ENCODE measurements around the gene BRMS1L.

The BRMS1L gene

DNA sequence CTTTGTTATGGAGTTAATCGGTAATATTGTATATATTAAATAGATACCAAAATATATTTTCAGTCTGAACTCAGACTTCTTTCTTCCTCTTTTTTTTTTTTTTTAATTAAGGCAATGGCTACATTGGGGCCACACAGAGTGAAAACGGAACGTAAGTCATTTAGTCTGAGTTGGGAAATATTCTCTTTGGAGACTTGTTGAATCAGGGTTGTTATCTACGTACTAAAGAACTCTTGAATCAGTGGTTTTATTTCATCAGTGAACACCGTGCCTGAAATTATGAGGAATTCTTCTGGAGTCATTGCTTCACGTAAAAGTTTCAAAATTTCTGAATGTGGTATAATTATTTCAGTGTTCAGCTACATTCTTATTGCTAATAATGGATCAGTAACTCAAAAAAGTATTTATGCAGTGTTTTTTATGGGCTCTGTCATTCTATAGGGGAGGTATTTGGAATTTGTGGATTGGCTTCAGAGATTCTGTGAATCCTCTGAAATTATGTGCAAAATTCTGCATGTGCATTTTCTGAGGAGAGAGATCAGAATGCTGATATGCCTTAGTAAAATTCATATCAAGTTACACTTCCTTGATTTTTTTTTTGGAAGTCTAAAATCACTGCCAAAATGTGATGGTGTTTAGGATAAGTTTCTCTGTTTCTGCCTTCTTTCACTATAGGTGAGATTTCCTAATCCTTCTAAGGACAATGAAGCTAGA lies 39.6 kb downstream of the BRMS1L start:
- no peak for DNase-seq (ENCODE audit: low read depth in 1 of 2, low spot score in 1 of 2)

DNA sequence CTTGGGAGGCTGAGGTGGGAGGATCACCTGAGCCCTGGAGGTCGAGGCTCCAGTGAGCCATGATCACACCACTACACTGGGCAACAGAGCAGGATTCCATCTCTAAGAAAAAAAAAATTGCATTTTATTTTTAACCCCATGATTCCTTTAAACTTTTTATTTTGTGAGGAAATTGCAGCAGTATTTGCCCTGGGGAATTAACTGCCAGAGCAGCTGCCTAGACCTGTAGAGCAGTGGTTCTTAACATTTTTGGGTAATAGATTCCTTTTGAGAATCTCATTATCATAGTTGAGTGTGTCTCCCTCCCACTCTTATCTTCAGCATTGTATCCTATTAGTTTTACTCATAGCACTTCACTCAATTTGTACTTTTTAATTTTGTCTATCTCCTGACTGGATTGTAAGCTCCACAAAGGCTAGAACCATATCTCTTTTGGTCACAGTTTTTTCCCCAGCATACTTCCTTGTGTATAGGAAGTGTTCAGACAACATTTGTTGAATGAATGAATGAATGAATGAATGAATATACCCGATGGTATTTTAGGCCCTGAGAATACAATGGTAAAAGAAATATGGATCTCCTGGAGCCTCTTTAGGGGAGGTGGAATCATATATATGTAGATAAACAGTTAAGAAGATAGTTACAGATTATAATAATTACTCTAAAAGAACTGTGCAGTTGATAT lies 40.6 kb downstream of the BRMS1L start:
- no peak for DNase-seq (ENCODE audit: low read depth in 1 of 2, low spot score in 1 of 2)

DNA sequence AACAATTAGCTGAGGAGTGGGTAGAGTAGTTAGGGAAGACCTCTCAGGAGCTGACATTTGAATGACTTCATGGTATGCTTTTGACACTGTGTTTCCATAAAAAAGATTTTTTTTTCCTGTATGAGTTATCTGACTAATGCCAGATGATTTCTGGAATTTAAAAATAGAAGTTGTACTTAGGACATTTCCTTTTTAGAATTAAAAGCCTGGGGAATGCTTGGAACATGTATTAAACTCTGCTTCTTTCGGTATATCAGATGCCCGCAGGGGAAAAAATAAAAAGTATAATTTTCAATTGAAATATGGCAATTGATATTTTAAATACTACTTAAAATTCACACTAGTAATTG lies 41.1 kb downstream of the BRMS1L start:
- no peak for DNase-seq (ENCODE audit: low read depth in 1 of 2, low spot score in 1 of 2)

DNA sequence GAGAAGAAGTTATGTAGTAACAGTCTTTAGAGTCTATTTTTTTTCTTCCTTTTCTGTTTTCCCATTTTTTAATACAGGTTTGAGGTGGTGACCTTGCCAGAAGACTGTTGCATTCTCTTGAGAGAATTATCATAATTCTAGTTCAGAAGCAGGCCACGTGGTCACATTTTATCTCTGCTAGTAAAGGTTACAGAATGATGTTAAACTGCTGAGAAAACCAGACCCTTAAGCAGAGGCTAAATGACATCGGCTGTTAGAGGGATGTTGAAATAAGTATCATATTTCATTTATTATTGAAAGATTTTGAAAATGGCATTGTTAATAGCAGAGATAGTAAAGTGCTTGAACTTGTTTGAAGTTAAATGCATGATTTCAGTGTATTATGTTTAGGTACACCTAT lies 49.2 kb downstream of the BRMS1L start:
- no peak for DNase-seq (ENCODE audit: low read depth in 1 of 2, low spot score in 1 of 2)

DNA sequence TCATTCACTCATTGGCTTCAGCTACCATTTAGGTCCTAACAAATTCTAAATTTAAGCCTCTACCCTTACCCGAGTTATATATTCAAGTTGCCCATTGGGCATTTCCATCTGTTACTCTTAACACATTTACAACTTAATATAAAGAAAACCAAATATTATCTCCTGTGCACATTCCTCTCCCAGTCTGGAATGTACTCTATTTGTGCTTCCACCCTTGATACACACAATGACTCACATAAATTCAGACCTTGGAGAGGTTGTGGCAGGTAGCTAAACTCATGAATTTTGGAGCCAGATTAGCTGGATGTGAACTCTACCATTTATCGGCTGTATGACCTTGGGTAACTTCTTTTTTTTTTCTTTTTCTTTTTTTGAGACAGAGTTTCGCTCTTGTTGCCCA lies 51.1 kb downstream of the BRMS1L start:
- DNase-seq (ENCODE audit: low read depth in 1 of 2, low spot score in 1 of 2): no peak

DNA sequence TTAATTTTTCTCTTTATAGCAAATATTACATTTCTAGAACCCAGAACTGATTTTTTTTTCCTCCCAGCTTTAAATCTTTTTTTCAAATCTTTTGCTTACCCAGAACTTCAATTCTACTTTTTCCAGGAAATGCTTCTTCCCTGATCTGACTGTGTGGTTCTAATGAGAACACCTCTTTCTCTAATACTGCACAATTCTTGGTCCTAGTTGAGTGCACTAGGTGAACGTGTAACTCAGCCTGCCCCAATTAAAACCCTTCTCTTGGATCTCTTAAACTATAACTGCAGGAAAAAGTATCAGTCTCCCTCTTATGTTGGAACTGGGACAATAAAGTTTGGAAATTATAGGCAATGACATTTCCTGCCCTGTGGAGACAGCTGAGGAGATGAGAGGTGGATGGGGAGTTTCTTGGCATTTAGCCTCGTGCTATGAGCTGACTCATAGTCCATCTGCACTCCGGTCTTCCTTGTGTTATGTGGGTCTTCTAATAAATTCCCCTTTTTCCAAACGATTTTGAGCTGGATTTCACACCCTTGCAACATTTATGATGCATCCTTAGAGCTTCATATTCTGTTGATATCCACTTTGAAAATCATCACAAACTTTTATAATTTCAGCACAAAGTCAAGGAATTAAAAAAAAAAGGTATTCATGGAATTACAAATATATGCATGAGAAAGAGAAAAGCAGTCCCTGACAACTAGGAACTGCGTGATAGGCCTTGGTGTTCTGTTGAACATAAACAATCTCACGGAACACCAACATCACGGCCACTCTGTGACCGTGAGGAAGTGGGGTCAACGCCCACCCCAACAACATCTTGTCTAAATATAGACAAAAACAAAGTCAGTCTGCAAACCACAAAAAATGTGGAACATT lies 52.4 kb downstream of the BRMS1L start:
- DNase-seq (ENCODE audit: low read depth in 1 of 2, low spot score in 1 of 2): no peak

DNA sequence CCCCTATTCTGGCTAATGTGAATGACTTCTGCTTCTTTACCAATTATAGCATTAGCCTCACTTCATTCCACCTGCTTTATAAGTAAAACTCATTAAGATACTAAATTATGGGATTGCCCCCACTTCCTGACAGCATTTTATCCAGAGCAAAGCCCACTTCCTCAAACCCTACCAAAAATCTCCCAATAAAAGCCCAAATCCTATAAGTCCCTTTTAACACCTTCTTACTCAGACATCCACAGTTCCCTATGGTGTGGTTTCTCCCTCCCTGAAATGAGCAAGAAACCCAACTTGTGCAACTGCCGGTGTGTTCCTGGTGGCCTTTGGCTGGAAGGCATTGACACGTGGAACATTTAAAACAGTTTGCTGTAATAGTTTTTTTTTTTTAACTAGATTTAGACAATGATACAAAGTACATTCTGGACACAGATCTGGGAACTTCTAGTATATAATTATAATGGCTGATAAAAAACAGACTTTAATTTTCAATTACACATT lies 53.1 kb downstream of the BRMS1L start:
- DNase-seq (ENCODE audit: low read depth in 1 of 2, low spot score in 1 of 2): no peak

DNA sequence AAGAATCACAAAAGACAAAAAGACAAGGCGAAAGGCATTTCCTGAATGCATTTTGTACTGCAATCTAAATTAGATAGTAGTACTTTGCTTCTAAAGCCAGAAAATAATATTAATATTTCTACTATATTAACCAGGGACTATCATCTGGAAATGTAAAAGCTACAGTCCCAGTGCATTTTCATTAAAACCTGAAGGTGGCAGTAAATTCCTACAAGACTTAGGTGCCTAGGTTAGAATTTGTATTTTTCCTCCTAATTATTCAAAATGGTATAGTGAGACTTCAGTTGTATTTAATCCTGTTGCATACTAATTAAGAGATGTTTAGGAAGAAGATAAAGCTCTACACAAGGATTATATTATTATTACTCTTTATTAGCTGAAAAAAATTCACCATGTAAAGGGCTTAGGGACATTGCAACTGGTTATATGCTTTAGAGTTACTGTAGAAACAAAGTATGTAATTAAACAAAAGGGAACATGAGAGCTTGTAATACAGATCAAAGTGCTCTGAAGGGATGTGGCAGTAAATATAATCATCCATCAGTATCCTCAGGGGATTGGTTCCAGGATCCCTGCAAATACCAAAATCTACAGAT lies 53.6 kb downstream of the BRMS1L start:
- no peak for DNase-seq (ENCODE audit: low read depth in 1 of 2, low spot score in 1 of 2)

DNA sequence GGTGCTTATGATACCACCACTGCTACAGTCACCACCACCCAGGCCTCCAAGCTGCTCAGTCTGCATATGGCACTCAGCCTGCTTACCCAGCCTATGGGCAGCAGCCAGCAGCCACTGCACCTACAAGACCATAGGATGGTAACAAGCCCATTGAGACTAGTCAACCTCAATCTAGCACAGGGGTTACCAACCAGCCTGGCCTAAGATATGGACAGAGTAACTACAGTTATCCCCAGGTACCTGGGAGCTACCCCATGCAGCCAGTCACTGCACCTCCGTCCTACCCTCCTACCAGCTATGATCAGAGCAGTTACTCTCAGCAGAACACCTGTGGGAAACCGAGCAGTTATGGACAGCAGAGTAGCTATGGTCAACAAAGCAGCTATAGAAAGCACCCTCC lies 55.1 kb downstream of the BRMS1L start:
- no peak for DNase-seq (ENCODE audit: low read depth in 1 of 2, low spot score in 1 of 2)

DNA sequence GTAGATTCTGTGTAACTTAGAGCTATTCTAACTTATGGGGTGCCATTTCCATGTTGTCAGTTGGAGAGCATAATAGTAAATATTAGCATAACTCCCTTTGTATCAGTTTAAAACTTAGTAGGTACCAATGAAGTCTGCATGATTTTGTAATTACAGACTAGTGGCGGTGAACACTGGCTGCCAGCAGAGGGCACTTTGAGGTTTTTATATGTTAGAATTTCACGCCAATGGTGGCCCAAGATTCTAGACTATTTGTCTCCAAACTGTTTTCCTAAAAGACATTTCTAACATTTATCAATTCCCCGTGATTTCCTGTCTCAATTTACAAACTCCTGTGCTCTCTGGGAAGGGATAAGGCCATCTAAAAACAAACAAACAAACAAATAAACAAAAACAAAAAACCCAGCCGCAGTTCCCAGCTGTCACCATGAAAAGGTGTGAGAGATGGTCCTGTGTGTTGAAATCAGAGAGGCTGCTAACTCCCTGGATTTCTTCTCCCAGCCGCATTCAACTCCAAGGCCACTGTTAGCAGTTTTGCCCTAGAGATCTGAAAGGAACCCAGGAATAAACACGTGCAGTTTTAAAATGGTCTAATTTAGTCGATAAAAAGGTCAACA lies 57.6 kb downstream of the BRMS1L start:
- peak in 1 of 2 donors; percentile 7 for DNase-seq (ENCODE audit: low read depth in 1 of 2, low spot score in 1 of 2)

DNA sequence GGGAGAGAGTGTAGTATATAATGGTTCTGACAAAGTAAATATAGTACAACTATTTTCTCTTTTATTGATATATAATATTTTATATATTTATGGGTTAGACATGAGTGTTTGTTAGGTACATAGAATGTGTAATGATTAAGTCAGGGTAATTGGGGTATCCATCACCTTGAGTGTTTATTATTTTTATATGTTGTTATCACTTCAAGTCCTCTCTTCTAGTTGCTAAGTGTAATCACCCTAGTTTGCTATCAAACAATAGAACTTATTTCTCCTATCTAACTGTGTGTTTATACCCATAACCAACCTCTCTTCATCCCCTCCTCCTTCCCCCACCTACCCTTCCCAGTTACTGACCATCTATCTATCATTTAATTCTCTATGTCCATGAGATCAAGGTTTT lies 64.2 kb downstream of the BRMS1L start:
- no peak for DNase-seq (ENCODE audit: low read depth in 1 of 2, low spot score in 1 of 2)

DNA sequence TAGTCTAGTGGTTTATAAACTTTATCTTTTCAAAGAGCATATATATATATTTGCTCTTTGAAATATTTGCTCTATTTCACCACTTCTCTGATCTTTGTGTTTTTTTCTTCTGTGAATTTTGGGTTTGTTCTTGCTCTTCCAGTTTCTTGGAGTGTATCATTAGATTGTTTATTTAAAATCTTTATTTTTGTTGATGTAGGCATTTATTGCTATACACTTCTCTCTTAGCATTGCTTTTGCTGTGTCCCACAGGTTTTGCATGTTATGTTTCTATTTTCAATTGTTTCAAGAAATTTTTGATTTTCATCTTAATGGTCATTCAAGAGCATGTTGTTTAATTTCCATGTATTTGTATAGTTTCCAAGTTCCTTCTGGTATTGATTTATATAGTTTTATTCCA lies 69.1 kb downstream of the BRMS1L start:
- no peak for DNase-seq (ENCODE audit: low read depth in 1 of 2, low spot score in 1 of 2)

DNA sequence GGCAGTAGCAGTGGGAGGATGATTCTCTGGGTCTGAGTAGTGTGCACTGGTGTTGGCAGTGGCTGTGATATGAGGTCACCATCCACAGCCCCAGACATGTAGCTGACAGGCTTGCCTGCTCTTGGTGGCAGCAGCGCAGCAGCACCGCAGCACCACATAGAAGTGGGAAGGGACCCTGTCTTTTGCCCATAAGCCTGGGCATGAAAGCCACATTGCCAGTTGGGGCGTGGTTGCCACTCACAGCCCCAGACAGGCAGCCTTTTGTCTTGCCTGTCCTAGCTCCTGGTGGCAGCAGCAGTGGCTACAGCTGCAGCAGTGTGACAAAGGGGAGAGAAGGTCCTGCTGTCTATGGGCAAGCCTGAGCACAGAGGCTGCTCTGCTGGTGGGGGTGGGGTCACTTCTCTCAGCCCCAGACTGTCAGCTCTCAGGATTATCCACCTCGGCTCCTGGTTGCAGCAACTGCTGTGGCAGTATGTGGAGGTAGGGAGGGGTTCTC lies 71.5 kb downstream of the BRMS1L start:
- no peak for DNase-seq (ENCODE audit: low read depth in 1 of 2, low spot score in 1 of 2)

DNA sequence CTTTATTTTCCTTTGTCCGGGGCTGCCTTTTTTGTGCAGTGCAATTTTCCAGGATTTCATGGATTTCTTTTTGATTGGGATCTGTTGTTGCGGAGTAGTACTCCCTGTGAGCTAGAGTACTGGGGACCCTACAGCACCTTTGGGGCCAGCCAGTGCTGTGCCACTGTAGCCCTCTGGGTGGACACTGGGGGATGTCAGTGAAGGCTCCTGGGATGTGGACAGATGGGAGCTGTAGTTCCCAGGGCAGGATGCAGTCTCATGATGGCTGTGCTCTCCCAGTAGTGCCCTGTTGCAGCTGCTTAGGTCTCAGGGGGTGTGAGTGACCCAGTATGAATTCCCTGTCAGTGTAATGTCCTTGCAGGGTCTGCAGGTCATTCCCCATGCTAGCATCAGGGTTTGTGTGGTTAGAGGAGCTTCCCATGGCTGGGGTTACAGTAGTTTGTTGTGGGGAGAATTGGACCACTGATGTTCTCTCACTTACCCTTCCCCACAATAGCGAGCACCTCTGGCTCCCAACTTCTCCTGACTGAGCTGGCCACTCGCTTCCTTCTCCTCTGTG lies 72.2 kb downstream of the BRMS1L start:
- no peak for DNase-seq (ENCODE audit: low read depth in 1 of 2, low spot score in 1 of 2)

DNA sequence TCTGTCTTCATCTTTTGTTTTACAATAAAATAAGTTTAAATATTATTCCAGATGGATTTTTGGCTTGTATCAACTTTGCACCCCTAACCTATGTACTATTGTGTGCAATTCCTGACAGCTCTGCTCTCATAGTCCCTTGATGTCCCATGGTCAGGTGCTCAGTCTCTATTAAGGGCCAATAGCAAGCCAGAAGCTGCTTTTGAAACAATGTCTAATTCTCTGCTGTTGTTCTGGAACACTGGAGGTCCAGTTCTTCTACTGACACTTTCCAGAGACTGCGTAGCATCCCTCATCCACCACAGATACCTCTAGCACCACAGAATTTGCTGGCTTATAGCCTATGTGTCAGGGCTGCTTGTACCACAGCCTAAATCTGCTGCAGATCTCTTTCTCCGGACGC lies 74.6 kb downstream of the BRMS1L start:
- no peak for DNase-seq (ENCODE audit: low read depth in 1 of 2, low spot score in 1 of 2)

DNA sequence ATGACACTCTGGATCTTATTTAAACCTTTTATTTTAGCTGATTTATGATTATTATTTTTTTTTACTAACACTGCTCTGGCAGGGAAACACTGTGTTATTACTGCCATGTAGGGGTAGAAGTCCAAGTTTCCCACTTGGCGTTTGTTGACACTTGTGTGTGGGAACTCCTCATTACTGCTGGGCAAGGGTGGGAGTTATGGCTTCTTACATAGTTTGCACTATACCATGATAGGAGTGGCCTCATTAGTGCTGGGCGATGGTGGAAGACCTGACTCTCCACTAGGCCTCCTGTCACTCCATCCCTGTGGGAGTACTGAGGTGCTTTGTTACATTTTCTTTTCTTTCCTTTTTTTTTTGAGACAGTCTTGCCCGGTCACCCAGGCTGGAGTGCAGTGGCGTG lies 83.5 kb downstream of the BRMS1L start:
- no peak for DNase-seq (ENCODE audit: low read depth in 1 of 2, low spot score in 1 of 2)

DNA sequence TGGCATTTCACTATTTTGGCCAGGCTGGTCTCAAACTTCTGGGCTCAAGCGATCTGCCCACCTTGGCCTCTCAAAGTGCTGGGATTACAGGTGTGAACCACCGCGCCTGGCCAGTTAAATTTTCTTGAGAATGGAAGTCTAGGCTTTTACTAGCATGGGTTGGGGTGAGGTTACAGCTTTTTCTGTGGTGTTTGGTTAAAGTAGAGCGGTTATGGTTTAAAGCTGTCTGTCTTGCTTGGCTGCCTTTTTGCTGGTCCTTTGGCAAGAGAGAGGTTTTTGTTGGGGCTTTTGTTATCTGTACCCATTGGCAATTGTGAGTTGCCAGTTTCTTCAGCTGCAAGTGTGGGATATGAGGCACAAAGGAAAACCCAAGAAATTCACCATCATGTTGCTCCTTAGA lies 84.1 kb downstream of the BRMS1L start:
- no peak for DNase-seq (ENCODE audit: low read depth in 1 of 2, low spot score in 1 of 2)

DNA sequence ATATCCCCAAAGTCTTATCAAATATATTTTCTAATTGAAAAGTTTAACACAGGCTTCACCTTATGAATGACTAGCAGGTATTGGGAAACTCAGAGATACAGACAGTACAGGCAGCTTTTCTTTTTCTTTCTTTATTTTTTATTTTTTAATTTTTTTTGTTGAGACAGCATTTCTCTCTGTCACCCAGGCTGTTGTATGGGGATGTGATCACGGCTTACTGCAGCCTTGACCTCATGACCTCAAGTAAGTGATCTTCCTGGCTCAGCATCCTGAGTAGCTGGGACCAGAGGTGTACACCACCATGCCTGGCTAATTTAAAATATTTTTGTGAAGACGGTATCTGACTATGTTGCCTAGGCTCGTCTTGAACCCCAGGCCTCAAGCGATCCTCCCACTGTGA lies 85.0 kb downstream of the BRMS1L start:
- no peak for DNase-seq (ENCODE audit: low read depth in 1 of 2, low spot score in 1 of 2)

DNA sequence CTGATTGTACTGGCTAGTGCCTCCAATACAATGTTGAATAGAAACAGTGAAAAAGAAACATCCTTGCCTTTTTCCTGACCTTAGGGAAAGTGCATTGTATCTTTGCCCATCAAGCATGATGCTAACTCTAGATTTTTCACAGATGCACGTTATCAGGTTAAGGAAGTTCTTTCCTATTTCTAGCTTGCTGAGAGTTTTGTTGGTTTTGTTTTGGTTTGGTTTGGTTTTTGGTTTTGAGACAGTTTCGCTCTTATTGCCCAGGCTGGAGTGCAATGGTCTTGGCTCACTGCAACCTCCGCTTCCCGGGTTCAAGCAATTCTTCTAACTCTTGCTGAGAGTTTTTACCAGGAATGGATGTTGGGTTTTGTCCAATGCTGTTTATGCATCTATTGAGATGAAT lies 89.0 kb downstream of the BRMS1L start:
- no peak for DNase-seq (ENCODE audit: low read depth in 1 of 2, low spot score in 1 of 2)

DNA sequence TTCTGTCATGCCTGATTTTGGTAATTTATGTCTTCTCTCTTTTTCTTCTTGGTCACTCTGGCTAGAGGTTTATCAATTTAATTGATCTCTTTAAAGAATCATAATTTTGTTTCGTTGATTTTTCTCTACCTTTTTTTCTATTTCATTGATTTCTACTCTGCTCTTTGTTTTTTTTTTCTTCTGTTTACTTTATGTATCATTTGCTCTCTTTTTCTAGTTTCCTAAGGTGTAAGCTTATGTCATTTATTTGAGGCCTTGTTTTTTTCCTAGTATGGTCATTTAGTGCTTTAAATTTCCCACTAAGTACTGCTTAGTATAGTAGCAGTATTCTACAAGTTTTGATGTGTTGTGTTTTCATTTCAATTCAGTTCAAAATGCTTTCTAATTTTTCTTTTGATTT lies 89.6 kb downstream of the BRMS1L start:
- no peak for DNase-seq (ENCODE audit: low read depth in 1 of 2, low spot score in 1 of 2)

Measured in activated CD4-positive, alpha-beta T cell treated with anti-CD3 and anti-CD28 coated beads, Interleukin-2, amount 50 U/mL, for 24 hours (primary cell).